ENCODE measurements around the gene CNTLN. TPM values are rescaled to one million over a fixed set of nuclear protein-coding genes. Genes with fewer than 3 reads are reported as not detected.

Gene CNTLN
- total and polyA plus RNA-seq, 2 donors (not counting 1 experiment from before 2014, with no cell fraction given), result 0.30 to 0.94 TPM

- no peak for ATAC-seq (ENCODE audit: low read depth)
- Histone ChIP-seq H3K79me2 (ENCODE audit: control insufficient read depth, insufficient read depth, low read length) (no peaks in the 10 kb centered on the region), H3K27me3 (replicated peaks in 1 of 4; ENCODE audit: control extremely low read depth in 1 of 4, control insufficient read depth in 3 of 4, insufficient read depth in 4 of 4, low read length in 3 of 4) (no peaks in the 10 kb centered on the region), H3K36me3 (replicated peaks in 1 of 2; ENCODE audit: control extremely low read depth in 1 of 2, control insufficient read depth in 1 of 2, extremely low read depth in 1 of 2, insufficient read depth in 2 of 2, low read length in 1 of 2) (no peaks in the 10 kb centered on the region), H3K9ac (ENCODE audit: low read length) (no peak overlapping the region), H3K4me3 (ENCODE audit: control extremely low read depth in 1 of 5, extremely low read depth in 1 of 5, insufficient read depth in 1 of 5, low read depth in 2 of 5, low read length in 4 of 5) (no peak overlapping the region), H2AFZ (ENCODE audit: insufficient read depth, low read depth, low read length, poor library complexity, severe bottlenecking) (no peak overlapping the region), H4K20me1 (ENCODE audit: control insufficient read depth, insufficient read depth, low read length, poor library complexity, severe bottlenecking) (no peaks in the 10 kb centered on the region), H3K9me3 (ENCODE audit: control extremely low read depth in 1 of 3, control insufficient read depth in 2 of 3, insufficient read depth in 1 of 3, low read length in 2 of 3) (peaks cover 0 to 2% (median 0%) of the 10 kb centered on the region in 3 donors), H3K4me1 (ENCODE audit: control insufficient read depth in 2 of 2, insufficient read depth in 2 of 2, low read length in 2 of 2) (no peaks in the 10 kb centered on the region), H3K4me2 (replicated peaks; ENCODE audit: low read depth, low read length, poor library complexity, severe bottlenecking) (no peak overlapping the region), H3K27ac (ENCODE audit: low read length in 2 of 2) (no peak overlapping the region)
- H3K27ac Mint-ChIP-seq, result no peak overlapping the region
- ChIA-PET POLR2A (no interaction called here), CTCF (interaction anchor here (0.9 kb wide), 1 partner anchor 70 kb away, joined by 4 read pairs; no protein-coding TSS in a partner anchor)
- no peaks in the 10 kb centered on the region for H3K4me1 Mint-ChIP-seq
- TF ChIP-seq, protein P1, sequence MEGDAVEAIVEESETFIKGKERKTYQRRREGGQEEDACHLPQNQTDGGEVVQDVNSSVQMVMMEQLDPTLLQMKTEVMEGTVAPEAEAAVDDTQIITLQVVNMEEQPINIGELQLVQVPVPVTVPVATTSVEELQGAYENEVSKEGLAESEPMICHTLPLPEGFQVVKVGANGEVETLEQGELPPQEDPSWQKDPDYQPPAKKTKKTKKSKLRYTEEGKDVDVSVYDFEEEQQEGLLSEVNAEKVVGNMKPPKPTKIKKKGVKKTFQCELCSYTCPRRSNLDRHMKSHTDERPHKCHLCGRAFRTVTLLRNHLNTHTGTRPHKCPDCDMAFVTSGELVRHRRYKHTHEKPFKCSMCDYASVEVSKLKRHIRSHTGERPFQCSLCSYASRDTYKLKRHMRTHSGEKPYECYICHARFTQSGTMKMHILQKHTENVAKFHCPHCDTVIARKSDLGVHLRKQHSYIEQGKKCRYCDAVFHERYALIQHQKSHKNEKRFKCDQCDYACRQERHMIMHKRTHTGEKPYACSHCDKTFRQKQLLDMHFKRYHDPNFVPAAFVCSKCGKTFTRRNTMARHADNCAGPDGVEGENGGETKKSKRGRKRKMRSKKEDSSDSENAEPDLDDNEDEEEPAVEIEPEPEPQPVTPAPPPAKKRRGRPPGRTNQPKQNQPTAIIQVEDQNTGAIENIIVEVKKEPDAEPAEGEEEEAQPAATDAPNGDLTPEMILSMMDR (IDR thresholded peaks at IDR 0.05), result no peak
- no peak for TF ChIP-seq EZH2 (IDR thresholded peaks at IDR 0.05; ENCODE audit: borderline replicate concordance, insufficient read depth, low read depth, low read length, poor library complexity, severe bottlenecking)
- no peaks in the 10 kb centered on the region for H3K9me3 Mint-ChIP-seq (ENCODE audit: insufficient read depth)
- intact Hi-C loops (cut with micrococcal nuclease), result no loop called here
- no peak for DNase-seq
- H3K27me3 Mint-ChIP-seq, result no peaks in the 10 kb centered on the region
- H3K4me3 Mint-ChIP-seq, result no peak overlapping the region
- WGBS (ENCODE audit: insufficient coverage), result 87% methylated on average over 5 of the region's 6 CpGs
Observed at GRCh38 chr9:17532461-17532860, 397.6 kb downstream of the CNTLN start.

- no peaks in the 10 kb centered on the region for H3K9me3 Mint-ChIP-seq (ENCODE audit: insufficient read depth)
- Histone ChIP-seq H4K20me1 (ENCODE audit: control insufficient read depth, insufficient read depth, low read length, poor library complexity, severe bottlenecking) (no peaks in the 10 kb centered on the region), H2AFZ (ENCODE audit: insufficient read depth, low read depth, low read length, poor library complexity, severe bottlenecking) (no peak overlapping the region), H3K4me2 (replicated peaks; ENCODE audit: low read depth, low read length, poor library complexity, severe bottlenecking) (no peak overlapping the region), H3K4me1 (ENCODE audit: control insufficient read depth in 2 of 2, insufficient read depth in 2 of 2, low read length in 2 of 2) (no peaks in the 10 kb centered on the region), H3K9ac (ENCODE audit: low read length) (no peak overlapping the region), H3K4me3 (ENCODE audit: control extremely low read depth in 1 of 5, extremely low read depth in 1 of 5, insufficient read depth in 1 of 5, low read depth in 2 of 5, low read length in 4 of 5) (no peak overlapping the region), H3K27ac (ENCODE audit: low read length in 2 of 2) (no peak overlapping the region), H3K79me2 (ENCODE audit: control insufficient read depth, insufficient read depth, low read length) (no peaks in the 10 kb centered on the region), H3K36me3 (replicated peaks in 1 of 2; ENCODE audit: control extremely low read depth in 1 of 2, control insufficient read depth in 1 of 2, extremely low read depth in 1 of 2, insufficient read depth in 2 of 2, low read length in 1 of 2) (no peaks in the 10 kb centered on the region), H3K27me3 (replicated peaks in 1 of 4; ENCODE audit: control extremely low read depth in 1 of 4, control insufficient read depth in 3 of 4, insufficient read depth in 4 of 4, low read length in 3 of 4) (no peaks in the 10 kb centered on the region), H3K9me3 (ENCODE audit: control extremely low read depth in 1 of 3, control insufficient read depth in 2 of 3, insufficient read depth in 1 of 3, low read length in 2 of 3) (peaks cover 0 to 8% (median 0%) of the 10 kb centered on the region in 3 donors)
- no peaks in the 10 kb centered on the region for H3K4me1 Mint-ChIP-seq
- intact Hi-C loops (cut with micrococcal nuclease), result no loop called here
- no peak for ATAC-seq (ENCODE audit: low read depth)
- CTCF ChIA-PET, result no interaction called here
- no peak overlapping the region for H3K27ac Mint-ChIP-seq
- DNase-seq, result no peak
- no peak overlapping the region for H3K4me3 Mint-ChIP-seq
- POLR2A ChIA-PET, result no interaction called here
- 64% methylated on average over 3 of the region's 3 CpGs for WGBS (ENCODE audit: insufficient coverage)
- TF ChIP-seq, protein P1 (IDR thresholded peaks at IDR 0.05), result no peak
- TF ChIP-seq EZH2 (IDR thresholded peaks at IDR 0.05; ENCODE audit: borderline replicate concordance, insufficient read depth, low read depth, low read length, poor library complexity, severe bottlenecking), result no peak
- no peaks in the 10 kb centered on the region for H3K27me3 Mint-ChIP-seq
Observed at GRCh38 chr9:17535176-17535575, 400.3 kb downstream of the CNTLN start.
